Measurements from ENCODE around the gene CALM1. TPM values are rescaled to one million over a fixed set of nuclear protein-coding genes. Genes with fewer than 3 reads are reported as not detected.

The CALM1 gene
- total RNA-seq, 3 donors from 2014 or later = 610 to 985 (median 822) TPM

DNA sequence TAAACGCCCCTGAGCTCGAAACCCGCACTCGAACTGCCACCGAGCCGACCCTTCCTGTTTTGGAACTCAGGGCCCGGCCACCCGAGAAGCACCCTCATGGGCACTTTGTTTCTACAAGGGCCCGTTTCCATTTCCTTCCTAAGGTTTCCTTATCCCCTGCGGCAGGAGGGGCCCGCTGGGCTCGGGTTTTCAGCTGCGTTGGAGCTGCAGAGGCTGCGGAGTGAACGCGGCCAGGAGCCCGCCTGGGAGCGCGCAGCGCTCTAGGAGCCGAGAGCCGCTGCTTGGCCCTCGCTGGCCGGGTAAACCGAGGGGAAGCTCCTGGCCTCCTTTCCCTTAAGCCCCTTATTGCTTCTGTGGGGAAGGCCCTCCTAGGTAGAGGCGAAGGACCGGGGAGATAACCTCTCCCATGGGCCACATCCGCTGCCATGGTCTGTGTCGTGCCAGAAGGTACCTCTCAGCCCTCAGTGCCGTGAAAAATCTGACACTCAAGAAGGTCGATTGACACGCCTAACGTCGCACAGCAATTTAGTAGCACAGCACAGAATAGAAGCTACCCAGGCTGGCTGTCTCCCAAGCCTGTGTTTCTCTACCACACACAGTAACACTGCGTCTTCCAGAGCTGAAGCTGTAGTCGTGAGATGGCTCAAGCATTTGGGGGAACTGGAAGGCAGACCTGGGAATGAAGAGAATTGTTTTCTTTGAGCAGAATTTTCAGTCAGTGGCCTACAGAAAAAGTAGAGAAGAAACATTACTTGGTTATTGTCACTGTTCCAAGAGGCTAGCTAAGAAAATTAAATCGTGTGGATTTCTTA lies 12.9 kb upstream of the CALM1 start:
- peak; percentile 74 to 75 (median 74) for DNase-seq
- H3K36me3 ChIP-seq (ENCODE audit: low read depth) = no peaks in the 10 kb centered on the region
- no peaks in the 10 kb centered on the region for H3K9me3 ChIP-seq
- peak; percentile 39 for ATAC-seq
- H3K4me3 ChIP-seq = peak overlapping the region; percentile 53
- TF ChIP-seq, protein P1, sequence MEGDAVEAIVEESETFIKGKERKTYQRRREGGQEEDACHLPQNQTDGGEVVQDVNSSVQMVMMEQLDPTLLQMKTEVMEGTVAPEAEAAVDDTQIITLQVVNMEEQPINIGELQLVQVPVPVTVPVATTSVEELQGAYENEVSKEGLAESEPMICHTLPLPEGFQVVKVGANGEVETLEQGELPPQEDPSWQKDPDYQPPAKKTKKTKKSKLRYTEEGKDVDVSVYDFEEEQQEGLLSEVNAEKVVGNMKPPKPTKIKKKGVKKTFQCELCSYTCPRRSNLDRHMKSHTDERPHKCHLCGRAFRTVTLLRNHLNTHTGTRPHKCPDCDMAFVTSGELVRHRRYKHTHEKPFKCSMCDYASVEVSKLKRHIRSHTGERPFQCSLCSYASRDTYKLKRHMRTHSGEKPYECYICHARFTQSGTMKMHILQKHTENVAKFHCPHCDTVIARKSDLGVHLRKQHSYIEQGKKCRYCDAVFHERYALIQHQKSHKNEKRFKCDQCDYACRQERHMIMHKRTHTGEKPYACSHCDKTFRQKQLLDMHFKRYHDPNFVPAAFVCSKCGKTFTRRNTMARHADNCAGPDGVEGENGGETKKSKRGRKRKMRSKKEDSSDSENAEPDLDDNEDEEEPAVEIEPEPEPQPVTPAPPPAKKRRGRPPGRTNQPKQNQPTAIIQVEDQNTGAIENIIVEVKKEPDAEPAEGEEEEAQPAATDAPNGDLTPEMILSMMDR (IDR thresholded peaks at IDR 0.05) = no peak
- H3K4me1 ChIP-seq (ENCODE audit: low read depth) = peaks cover 18% of the 10 kb centered on the region
- intact Hi-C loops (cut with DNase I, micrococcal nuclease) = loop anchor here (1.0 to 5.0 kb wide), 2 partner anchors 12 to 373 kb away; no protein-coding TSS in a partner anchor

GRCh38 chr14:90384543-90384911 lies 12.3 kb upstream of the CALM1 start:
- Histone ChIP-seq H3K4me3 (no peak overlapping the region), H3K4me1 (ENCODE audit: low read depth) (peaks cover 18% of the 10 kb centered on the region), H3K36me3 (ENCODE audit: low read depth) (no peaks in the 10 kb centered on the region), H3K9me3 (no peaks in the 10 kb centered on the region)
- intact Hi-C loops (cut with DNase I, micrococcal nuclease) = loop anchor here (1.0 to 5.0 kb wide), 2 partner anchors 12 to 373 kb away; no protein-coding TSS in a partner anchor
- DNase-seq = peak in 1 of 3 donors; percentile 33
- no peak for ATAC-seq
- TF ChIP-seq, protein P1 (IDR thresholded peaks at IDR 0.05) = no peak

GRCh38 chr14:90386321-90386720 lies 10.5 kb upstream of the CALM1 start:
- intact Hi-C loops (cut with DNase I, micrococcal nuclease) = no loop called here
- no peaks in the 10 kb centered on the region for H3K36me3 ChIP-seq (ENCODE audit: low read depth)
- TF ChIP-seq, protein P1 (IDR thresholded peaks at IDR 0.05) = no peak
- no peaks in the 10 kb centered on the region for H3K9me3 ChIP-seq
- H3K4me3 ChIP-seq = no peak overlapping the region
- no peak for ATAC-seq
- DNase-seq = no peak
- H3K4me1 ChIP-seq (ENCODE audit: low read depth) = peaks cover 15% of the 10 kb centered on the region

- no peak for DNase-seq
- TF ChIP-seq, protein P1 (IDR thresholded peaks at IDR 0.05) = no peak
- peaks cover 14% of the 10 kb centered on the region for H3K4me1 ChIP-seq (ENCODE audit: low read depth)
- no peak overlapping the region for H3K4me3 ChIP-seq
- ATAC-seq = no peak
- no peaks in the 10 kb centered on the region for H3K36me3 ChIP-seq (ENCODE audit: low read depth)
- intact Hi-C loops (cut with DNase I, micrococcal nuclease) = no loop called here
- no peaks in the 10 kb centered on the region for H3K9me3 ChIP-seq
Measured at GRCh38 chr14:90387206-90387760, 9.5 kb upstream of the CALM1 start.

DNA sequence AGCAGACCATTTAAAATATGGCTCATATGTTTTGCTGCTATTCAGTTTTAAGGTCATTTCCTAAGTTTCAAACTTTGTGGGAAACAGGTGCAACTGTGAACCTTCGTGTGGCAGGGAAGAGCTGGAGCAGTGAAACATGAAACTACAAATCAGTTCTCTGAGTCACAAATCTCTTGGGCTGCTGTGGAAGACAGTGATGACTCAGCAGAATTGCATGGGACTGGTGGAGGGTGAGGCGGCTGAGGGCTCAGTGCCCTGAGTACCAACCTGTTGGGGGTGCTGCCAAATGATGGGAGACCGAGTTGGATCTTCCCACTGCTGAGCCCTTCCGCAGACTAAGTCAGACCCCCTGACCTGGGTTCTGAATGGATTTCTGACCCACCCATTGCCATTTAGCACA lies 8.4 kb upstream of the CALM1 start:
- DNase-seq = peak in 1 of 3 donors; percentile 32
- TF ChIP-seq, protein P1 (IDR thresholded peaks at IDR 0.05) = no peak
- Histone ChIP-seq H3K4me1 (ENCODE audit: low read depth) (peaks cover 14% of the 10 kb centered on the region), H3K36me3 (ENCODE audit: low read depth) (no peaks in the 10 kb centered on the region), H3K9me3 (no peaks in the 10 kb centered on the region), H3K4me3 (no peak overlapping the region)
- ATAC-seq = peak; percentile 44
- intact Hi-C loops (cut with DNase I, micrococcal nuclease) = no loop called here

All from mucosa of descending colon (tissue), 3 donors.